Activated T-cell treated with anti-CD3 and anti-CD28 coated beads, Interleukin-2, amount 50 U/mL, for 1 hour (primary cell): ENCODE measurements around the gene ZCCHC7.
"Not testable (repeated sequence)": the region's sequence is repeated elsewhere in the genome, so short reads cannot be mapped to it uniquely, and the experiment has no call there.

ENCODE experiments used
- DNase-seq: peaks from one replicate; pipeline ENCODE4 v3.0.0-alpha.2; 2020

The ZCCHC7 gene

DNA sequence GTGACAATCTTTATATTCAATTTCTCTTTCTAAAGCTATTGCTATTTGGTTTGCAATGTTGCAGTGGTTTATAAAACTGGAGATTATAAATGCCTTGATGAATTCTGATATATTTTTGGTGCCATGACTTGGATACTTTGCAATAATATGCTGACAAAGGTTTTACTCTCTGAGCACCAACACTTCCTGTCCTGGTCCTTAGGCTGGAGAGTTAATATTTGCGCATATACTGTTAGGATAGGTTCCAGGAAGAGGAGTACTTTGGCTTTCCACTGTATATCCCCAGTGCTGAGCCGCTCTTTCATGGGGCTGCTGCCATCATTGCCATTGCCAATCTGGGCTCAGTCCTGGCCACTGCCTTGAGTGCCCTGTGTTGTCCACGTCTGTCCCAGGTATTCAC, 139.6 kb downstream of the ZCCHC7 start:
- DNase-seq: no peak

DNA sequence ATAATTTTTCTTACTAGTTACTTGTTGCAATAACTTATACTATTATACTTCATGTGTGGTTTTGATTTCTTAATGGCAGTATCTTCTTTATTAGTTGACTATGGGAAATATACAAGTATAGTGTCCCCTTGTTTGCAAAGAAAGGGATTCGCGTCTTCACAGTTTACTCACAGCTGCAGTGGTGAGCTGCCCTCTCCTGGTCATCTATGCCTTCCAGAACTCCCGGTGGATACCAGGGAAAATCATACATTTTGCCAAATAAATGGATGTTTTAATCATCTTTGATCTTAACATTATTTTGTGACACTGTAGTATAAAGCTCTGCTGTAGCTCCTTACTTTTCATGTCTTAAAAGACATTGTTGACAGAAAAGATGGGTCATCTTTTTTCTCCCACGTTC, 142.0 kb downstream of the ZCCHC7 start:
- DNase-seq: no peak

GRCh38 chr9:37264539-37264938, 144.2 kb downstream of the ZCCHC7 start:
- DNase-seq: no peak

- no peak for DNase-seq
Measured at GRCh38 chr9:37266630-37267029, 146.3 kb downstream of the ZCCHC7 start.

- no peak for DNase-seq
Measured at GRCh38 chr9:37269221-37269620, 148.8 kb downstream of the ZCCHC7 start.

- DNase-seq: no peak
Measured at GRCh38 chr9:37271679-37272078, 151.3 kb downstream of the ZCCHC7 start.

- DNase-seq: no peak
Measured at GRCh38 chr9:37273595-37273994, 153.2 kb downstream of the ZCCHC7 start.

GRCh38 chr9:37281541-37281940, 161.2 kb downstream of the ZCCHC7 start:
- DNase-seq: no peak

GRCh38 chr9:37283730-37284325, 163.5 kb downstream of the ZCCHC7 start:
- DNase-seq: no peak

GRCh38 chr9:37284636-37285035, 164.3 kb downstream of the ZCCHC7 start:
- no peak for DNase-seq

GRCh38 chr9:37286530-37287175, 166.3 kb downstream of the ZCCHC7 start:
- DNase-seq: no peak

GRCh38 chr9:37287317-37287716, 166.9 kb downstream of the ZCCHC7 start:
- no peak for DNase-seq

GRCh38 chr9:37289631-37290030, 169.3 kb downstream of the ZCCHC7 start:
- no peak for DNase-seq

DNA sequence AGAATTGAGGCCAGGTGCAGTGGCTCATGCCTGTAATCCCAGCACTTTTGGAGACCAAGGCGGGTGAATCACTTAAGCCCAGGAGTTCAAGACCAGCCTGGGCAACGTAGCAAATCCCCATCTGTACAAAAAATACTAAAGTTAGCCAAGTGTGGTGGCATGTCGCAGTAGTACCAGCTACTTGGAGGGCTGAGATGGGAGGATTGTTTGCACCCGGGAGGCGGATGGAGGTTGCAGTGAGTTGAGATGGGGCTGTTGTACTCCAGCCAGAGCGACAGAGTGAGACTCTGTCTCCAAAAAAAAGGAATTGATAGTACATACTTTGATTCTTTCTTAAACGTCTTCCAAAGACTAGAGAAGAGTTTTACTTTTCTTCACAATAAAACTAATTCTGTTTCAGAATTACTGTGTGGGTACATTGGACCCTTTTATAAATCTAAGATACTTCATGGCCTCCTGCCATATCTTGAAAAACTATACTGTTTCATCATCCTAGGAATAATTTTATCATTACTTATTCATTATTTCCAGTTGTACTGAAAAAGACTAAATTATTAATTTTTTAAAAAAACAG, 170.1 kb downstream of the ZCCHC7 start:
- no peak for DNase-seq

DNA sequence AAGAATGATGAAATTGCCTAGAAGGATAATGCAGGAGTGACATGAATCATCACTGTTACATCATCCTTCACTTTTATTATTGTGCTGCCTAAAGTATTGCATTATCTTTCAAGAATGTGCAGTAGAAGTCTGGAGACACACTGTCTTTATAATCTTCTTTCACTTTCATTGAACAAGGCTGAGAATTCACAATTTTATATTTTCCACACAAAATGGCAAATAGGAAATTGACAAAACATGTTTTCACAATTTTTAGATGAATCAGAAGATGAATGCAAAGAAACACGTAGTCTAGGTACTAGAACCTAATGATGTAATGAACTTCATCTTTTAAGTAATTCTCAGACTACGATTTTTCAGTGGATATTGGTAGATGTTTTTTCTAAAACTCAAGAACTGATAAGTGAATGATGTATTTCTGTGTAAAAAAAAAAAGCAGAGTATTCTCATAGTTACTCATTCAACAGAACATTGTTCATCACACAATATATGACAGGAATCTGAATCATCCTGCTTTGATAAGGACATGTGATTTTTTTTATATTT, 170.6 kb downstream of the ZCCHC7 start:
- DNase-seq: no peak

DNA sequence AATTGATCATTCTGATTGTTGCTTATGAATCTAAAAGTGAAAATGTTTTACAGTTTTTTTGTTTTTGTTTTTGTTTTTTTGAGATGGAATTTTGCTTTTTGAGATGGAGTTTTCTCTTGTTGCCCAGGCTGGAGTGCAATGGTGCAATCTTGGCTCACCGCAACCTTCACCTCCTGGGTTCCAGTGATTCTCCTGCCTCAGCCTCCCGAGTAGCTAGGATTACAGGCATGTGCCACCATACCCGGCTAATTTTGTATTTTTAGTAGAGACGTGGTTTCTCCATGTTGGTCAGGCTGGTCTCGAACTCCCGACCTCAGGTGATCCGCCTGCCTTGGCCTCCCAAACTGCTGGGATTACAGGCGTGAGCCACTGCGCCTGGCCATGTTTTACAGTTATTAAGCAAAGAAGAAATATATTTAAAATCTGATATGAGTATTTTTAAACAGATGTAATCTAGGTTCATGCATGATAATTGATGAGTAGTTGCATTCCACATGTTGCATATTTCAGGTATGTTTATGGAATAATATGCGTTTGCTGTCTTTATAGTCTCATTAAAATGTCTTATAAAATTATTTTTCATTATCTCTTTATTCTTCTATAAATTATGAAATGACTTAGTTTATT, 171.4 kb downstream of the ZCCHC7 start:
- not testable (repeated sequence) for DNase-seq

DNA sequence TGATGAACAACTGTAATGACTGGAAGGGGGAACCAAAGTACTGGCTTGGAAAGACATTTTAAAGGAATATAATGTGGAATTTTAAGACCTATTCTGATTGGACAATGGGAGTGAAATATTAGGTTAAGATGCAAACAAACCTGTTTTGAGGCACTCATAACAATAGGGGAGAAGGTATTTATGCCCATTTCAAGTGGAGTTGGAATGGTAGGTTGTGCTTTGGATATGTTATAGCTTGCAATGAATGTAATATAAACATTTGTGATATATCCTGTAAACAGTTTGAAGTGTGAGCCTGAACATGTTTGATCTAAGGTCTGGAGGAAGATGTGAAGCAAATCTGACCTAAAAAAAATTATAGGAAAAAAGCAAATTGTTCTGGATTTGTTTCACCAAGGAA, 172.5 kb downstream of the ZCCHC7 start:
- DNase-seq: no peak

DNA sequence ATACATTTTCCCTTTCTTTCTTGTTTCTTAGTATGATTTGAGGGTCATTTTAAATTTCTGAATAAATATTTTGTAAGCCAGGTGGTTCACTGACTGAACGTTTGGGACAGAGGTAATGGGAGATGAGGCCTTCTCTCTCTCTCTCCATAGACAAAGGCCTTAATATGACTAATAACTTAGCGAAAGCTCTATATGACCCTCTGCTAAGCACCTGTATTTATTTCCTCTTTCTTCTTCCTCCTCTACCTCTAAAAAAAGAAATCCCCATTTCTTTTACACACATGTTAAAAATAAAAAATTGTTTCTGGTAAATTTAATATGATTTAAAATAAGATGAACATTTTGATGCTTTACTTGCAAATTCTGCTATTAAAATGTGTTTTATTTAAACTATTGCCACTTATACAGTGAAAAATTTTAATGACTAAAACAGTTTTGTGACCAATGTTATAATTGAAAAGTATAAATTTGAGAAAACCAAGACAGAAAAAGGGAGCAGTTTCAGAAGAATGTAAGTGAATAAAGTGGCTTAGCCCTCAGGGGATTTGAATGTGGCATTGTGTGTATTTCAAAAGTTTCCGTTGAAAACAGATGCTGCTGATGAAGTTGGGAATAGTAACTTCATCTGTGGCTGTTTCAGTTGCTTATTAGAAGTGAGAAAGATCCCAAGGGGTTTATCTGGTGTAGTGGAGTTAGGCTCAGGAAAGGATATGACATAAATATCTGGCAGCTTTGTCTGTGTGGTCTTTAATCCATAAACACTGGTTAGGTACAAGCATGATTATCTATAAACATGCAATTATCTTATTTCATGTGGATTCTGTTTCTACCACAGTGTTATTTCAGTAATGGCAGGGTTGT, 173.5 kb downstream of the ZCCHC7 start:
- DNase-seq: no peak

- DNase-seq: no peak
Measured at GRCh38 chr9:37295178-37295577, 174.8 kb downstream of the ZCCHC7 start.

- DNase-seq: no peak
Measured at GRCh38 chr9:37295796-37296195, 175.4 kb downstream of the ZCCHC7 start.

DNA sequence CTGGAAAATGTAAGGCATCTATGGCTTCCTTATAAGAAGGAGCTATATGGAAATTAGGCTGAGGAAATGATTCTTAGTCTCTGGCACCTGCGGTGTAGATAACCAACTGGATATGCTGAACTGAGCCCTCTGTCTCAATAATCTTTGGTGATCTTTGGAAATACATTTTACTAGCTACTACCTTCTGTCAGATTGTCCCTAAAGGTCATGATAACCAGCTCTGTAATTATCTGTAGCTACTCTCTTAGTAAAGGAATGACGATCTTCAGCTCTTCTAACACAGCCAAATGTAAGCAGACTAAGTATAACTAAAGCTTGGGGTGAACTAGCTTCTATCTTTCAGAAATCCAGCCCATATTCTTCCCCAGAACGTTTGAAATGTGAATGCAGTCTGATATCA, 177.2 kb downstream of the ZCCHC7 start:
- no peak for DNase-seq

DNA sequence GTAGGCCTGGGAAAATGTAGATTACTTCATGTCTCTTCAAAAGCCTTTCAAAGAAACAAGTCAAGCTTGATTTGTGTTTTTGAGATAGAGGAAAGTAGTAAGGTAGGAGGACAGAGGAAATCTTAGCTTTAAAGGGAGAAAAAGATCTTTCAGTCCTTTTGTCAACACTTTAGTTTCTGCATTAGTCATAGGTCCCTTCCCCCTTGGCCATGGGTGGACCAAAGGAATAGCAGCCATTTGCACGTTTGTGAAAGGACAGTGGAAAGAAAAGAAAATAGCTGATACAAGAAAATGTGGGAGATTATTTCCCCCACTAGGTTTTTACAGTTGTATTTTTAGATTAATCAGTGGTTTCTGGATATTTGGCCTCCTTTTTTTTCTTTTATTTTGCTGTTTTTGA, 180.2 kb downstream of the ZCCHC7 start:
- no peak for DNase-seq
